GM12878 (cell line): ENCODE data around the gene CCNB1IP1. TPM values are rescaled to one million over a fixed set of nuclear protein-coding genes. Genes with fewer than 3 reads are reported as not detected.
A peak's percentile ranks its signal among the peaks of the same experiment; 100 is the strongest.

ENCODE experiments used
- ATAC-seq: fragments of 200-7000 bp; cut with Tn5 transposase; 3 replicates; pipeline ENCODE4 v1.9.1; 2020; ENCODE audit warnings: mild to moderate bottlenecking, moderate library complexity
- BruUV-seq: library from RNA; stranded (reverse); fragments of 400-500 nt; replicated peaks from 2 replicates; lab custom pipeline; 2021; lab: Mats Ljungman, UMichigan
- CTCF ChIA-PET: fragments of 300-600 bp; sonication (Branson Sonifier 250); formaldehyde crosslinking; extraction: SDS; loops from one replicate; lab custom pipeline; 2021; ENCODE audit warnings: inconsistent platforms; lab: Yijun Ruan, JAX
- POLR2A ChIA-PET: fragments of 350-600 bp; formaldehyde crosslinking; extraction: SDS; loops from one replicate; lab custom pipeline; 2021; ENCODE audit warnings: inconsistent platforms; lab: Charles Lee
- RAD21 ChIA-PET: fragments of 300-600 bp; sonication (Branson Sonifier 250); formaldehyde crosslinking; loops from one replicate; lab custom pipeline; 2023; ENCODE audit warnings: antibody characterized with exemption; ENCODE audit not compliant: unreplicated experiment; lab: Charles Lee
- SMC1A ChIA-PET: fragments of 300-600 bp; sonication (Branson Sonifier 250); formaldehyde crosslinking; loops from one replicate; lab custom pipeline; 2023; ENCODE audit not compliant: unreplicated experiment, uncharacterized antibody; lab: Charles Lee
- DNase-seq: peaks from one replicate; pipeline ENCODE4 v3.0.0-alpha.2; 2011; ENCODE audit warnings: low read depth, low spot score
- FAIRE-seq: peaks from 3 replicates; lab custom pipeline; 2011; peaks lifted over from hg19 to GRCh38; lab: Jason Lieb, UNC
- H2AFZ ChIP-seq: 2 replicates; pipeline ENCODE4 v1.6.0; 2011; ENCODE audit warnings: low read depth, low read length, control low read depth; ENCODE audit not compliant: control insufficient read depth
- H3K27ac ChIP-seq: 2 replicates; pipeline ENCODE4 v1.5.1; 2011; ENCODE audit warnings: control low read depth; ENCODE audit not compliant: control insufficient read depth, insufficient read depth
- H3K27me3 ChIP-seq, 2 experiments: replicated peaks in 1 of 2; 2 replicates each; pipeline versions ENCODE4 v1.6.0 to v1.6.1; 2011; ENCODE audit warnings: low read length in 1 of 2; ENCODE audit not compliant: control insufficient read depth in 2 of 2, insufficient read depth in 2 of 2
- H3K36me3 ChIP-seq, 2 experiments: 2 replicates each; pipeline ENCODE4 v1.5.1; 2011; ENCODE audit warnings: low read length in 1 of 2; ENCODE audit not compliant: control insufficient read depth in 2 of 2, insufficient read depth in 2 of 2
- H3K4me1 ChIP-seq: 2 replicates; pipeline ENCODE4 v1.6.1; 2011; ENCODE audit warnings: mild to moderate bottlenecking, low read length, moderate library complexity, mixed read lengths; ENCODE audit not compliant: control insufficient read depth, insufficient read depth
- H3K4me2 ChIP-seq: 2 replicates; pipeline ENCODE4 v1.6.0; 2011; ENCODE audit warnings: control low read depth; ENCODE audit not compliant: control insufficient read depth, insufficient read depth
- H3K4me3 ChIP-seq: fragments of 200-600 bp; sonication (generic); 2 replicates; pipeline ENCODE4 v1.5.1; 2016
- H3K79me2 ChIP-seq: 2 replicates; pipeline ENCODE4 v1.6.0; 2011; ENCODE audit warnings: low read length; ENCODE audit not compliant: control insufficient read depth, insufficient read depth
- H3K9ac ChIP-seq: 2 replicates; pipeline ENCODE4 v1.8.0; 2011; ENCODE audit warnings: low read length, control low read depth, mixed read lengths; ENCODE audit not compliant: control insufficient read depth, insufficient read depth
- H3K9me3 ChIP-seq: replicated peaks from 3 replicates; pipeline ENCODE4 v1.5.1; 2011; ENCODE audit warnings: mild to moderate bottlenecking, low read length; ENCODE audit not compliant: control insufficient read depth, insufficient read depth
- H4K20me1 ChIP-seq: 2 replicates; pipeline ENCODE4 v1.6.0; 2011; ENCODE audit not compliant: control insufficient read depth, insufficient read depth
- ATF7 ChIP-seq: fragments of 450-650 bp; IDR thresholded peaks from 2 replicates; pipeline ENCODE4 v1.6.1; 2016; ENCODE audit warnings: low read depth, mild to moderate bottlenecking
- BCL11A ChIP-seq: IDR thresholded peaks from 2 replicates; pipeline ENCODE4 v1.6.1; 2011; ENCODE audit warnings: low read depth, low read length
- HCFC1 ChIP-seq: fragments of 150-350 bp; IDR thresholded peaks from 2 replicates; pipeline ENCODE4 v1.6.1; 2014; ENCODE audit warnings: low read length
- HDGF ChIP-seq: fragments of 450-650 bp; IDR thresholded peaks from 2 replicates; pipeline ENCODE4 v1.6.1; 2016; ENCODE audit warnings: antibody characterized with exemption
- NFIC ChIP-seq: IDR thresholded peaks from 2 replicates; pipeline ENCODE4 v1.6.1; 2012; ENCODE audit warnings: low read depth, mild to moderate bottlenecking, inconsistent platforms, low read length, moderate library complexity
- NFYA ChIP-seq: IDR thresholded peaks from 2 replicates; pipeline ENCODE4 v1.6.1; 2011; ENCODE audit warnings: low read depth, mild to moderate bottlenecking, low read length, improper control_type of control experiment, borderline replicate concordance
- NRF1 ChIP-seq: conservative IDR thresholded peaks from 2 replicates; pipeline ENCODE4 v1.6.1; 2011; ENCODE audit warnings: mild to moderate bottlenecking, low read depth, low read length, improper control_type of control experiment
- PML ChIP-seq: IDR thresholded peaks from 2 replicates; pipeline ENCODE4 v1.6.1; 2012; ENCODE audit warnings: low read length, inconsistent platforms
- POLR2AphosphoS2 ChIP-seq: IDR thresholded peaks from 2 replicates; pipeline ENCODE4 v1.6.1; 2011; ENCODE audit warnings: low read depth, mild to moderate bottlenecking, low read length, improper control_type of control experiment, moderate library complexity
- RAD21 ChIP-seq: IDR thresholded peaks from 2 replicates; pipeline ENCODE4 v1.6.1; 2011; ENCODE audit warnings: mild to moderate bottlenecking, low read depth, low read length, moderate library complexity; ENCODE audit not compliant: insufficient read depth
- RELB ChIP-seq: fragments of 450-650 bp; IDR thresholded peaks from 2 replicates; pipeline ENCODE4 v1.6.1; 2017; ENCODE audit warnings: low read depth, mild to moderate bottlenecking, moderate library complexity
- SIN3A ChIP-seq: IDR thresholded peaks from 2 replicates; pipeline ENCODE4 v1.6.1; 2012; ENCODE audit warnings: low read depth, low read length, improper control_type of control experiment
- SPI1 ChIP-seq: IDR thresholded peaks from 2 replicates; pipeline ENCODE4 v1.6.1; 2011; ENCODE audit warnings: low read depth, mild to moderate bottlenecking, low read length, moderate library complexity, borderline replicate concordance; ENCODE audit not compliant: insufficient read depth
- SREBF2 ChIP-seq: IDR thresholded peaks from 2 replicates; pipeline ENCODE4 v1.6.1; 2012; ENCODE audit warnings: mild to moderate bottlenecking, low read length
- STAT1 ChIP-seq: fragments of 450-650 bp; conservative IDR thresholded peaks from 2 replicates; pipeline ENCODE4 v1.6.1; 2014; ENCODE audit warnings: antibody characterized with exemption, mild to moderate bottlenecking
- STAT3 ChIP-seq: IDR thresholded peaks from 2 replicates; pipeline ENCODE4 v1.6.1; 2011; ENCODE audit warnings: low read depth, low read length, improper control_type of control experiment
- ZBED1 ChIP-seq: IDR thresholded peaks from 2 replicates; pipeline ENCODE4 v1.6.1; 2016; ENCODE audit warnings: borderline replicate concordance
- ZNF24 ChIP-seq: fragments of 450-650 bp; IDR thresholded peaks from 2 replicates; pipeline ENCODE4 v1.6.1; 2017; ENCODE audit warnings: antibody characterized with exemption, mild to moderate bottlenecking
- WGBS: methylation state at CpG from one replicate; pipeline ENCODE4 v1.1.6; 2016; ENCODE audit warnings: low lambda C conversion rate; ENCODE audit not compliant: insufficient replicate concordance, insufficient coverage; ENCODE audit errors: missing lambda C conversion rate; 5-methylcytosine and 5-hydroxymethylcytosine counted together
- in situ Hi-C: fragments of 300-500 bp; cut with MboI; formaldehyde crosslinking; loops from 9 replicates; pipeline ENCODE4 v1.14.3; 2018; ENCODE audit warnings: mixed read lengths
- intact Hi-C: fragments of 100-400 bp; cut with micrococcal nuclease; formaldehyde crosslinking; loops from one replicate; pipeline ENCODE4 v1.14.2; 2022; ENCODE audit not compliant: unreplicated experiment
- polyA plus RNA-seq, 11 experiments: library from polyadenylated mRNA; depleted of rRNA in 4 of 11; unstranded in 6 of 11; stranded (reverse) in 5 of 11; fragments of >200 nt; fragmentation: Nextera tagmentation in 4 of 11; fragmentation: Illumina TruSeq in 1 of 11; extraction: Ambion mirVana in 4 of 11; extraction: Trizol in 1 of 11; gene quantifications; 1 replicate in 1 of 11; 2 replicates in 10 of 11; pipeline versions ENCODE4 v1.2.1 to v1.2.3, GENCODE V29; 2011 to 2016; ENCODE audit warnings: inconsistent platforms in 2 of 11, missing spikeins in 2 of 11, low read depth in 1 of 11
- total RNA-seq, 4 experiments: library from RNA; depleted of rRNA in 3 of 4; stranded (reverse); fragments of >200 nt in 3 of 4; fragmentation: Illumina TruSeq in 1 of 4; extraction: Trizol in 1 of 4; gene quantifications; 2 replicates each; pipeline versions ENCODE4 v1.2.1 to v1.2.3, GENCODE V29; 2013 to 2021
- TF ChIP-seq, protein P1 (sequence below): fragments of 450-650 bp; IDR thresholded peaks from 2 replicates; pipeline ENCODE4 v1.6.1; 2017; ENCODE audit warnings: antibody characterized with exemption, mild to moderate bottlenecking, moderate library complexity
- TF ChIP-seq, protein P2 (sequence below): fragments of 450-650 bp; IDR thresholded peaks from 2 replicates; pipeline ENCODE4 v1.6.1; 2014; ENCODE audit warnings: mild to moderate bottlenecking
- TF ChIP-seq, protein P3 (sequence below): IDR thresholded peaks from 2 replicates; pipeline ENCODE4 v1.6.1; 2012; ENCODE audit warnings: low read depth, low read length, improper control_type of control experiment

CCNB1IP1 gene
- total and polyA plus RNA-seq, 10 of the 15 experiments (the other 5 are each of a cell fraction or from before 2014, with no cell fraction given), result 20.4 to 165 (median 86.5) TPM

GRCh38 chr14:20295067-20295466 lies 38.0 kb downstream of the CCNB1IP1 start:
- Histone ChIP-seq H3K27ac (no peak overlapping the region), H3K79me2 (no peaks in the 10 kb centered on the region), H3K9ac (no peak overlapping the region), H3K36me3 (peaks cover 2 to 21% of the 10 kb centered on the region in 2 experiments), H3K4me2 (no peak overlapping the region), H3K27me3 (no peaks in the 10 kb centered on the region), H4K20me1 (no peaks in the 10 kb centered on the region), H3K4me1 (peaks cover 11% of the 10 kb centered on the region), H2AFZ (no peak overlapping the region), H3K9me3 (no peaks in the 10 kb centered on the region), H3K4me3 (no peak overlapping the region)
- peak; percentile 99 for ATAC-seq
- FAIRE-seq, result peak; percentile 88
- in situ Hi-C loops (no loop called here), intact Hi-C loops (no loop called here)
- ChIA-PET CTCF (interaction anchor here (1.2 to 3.6 kb wide), 2 partner anchors 11 to 314 kb away, joined by 3 to 12 read pairs; partner anchors contain the start of gene TTC5), RAD21 (interaction anchor here (0.9 to 1.3 kb wide), 4 partner anchors 32 to 315 kb away, joined by 3 to 4 read pairs (median 3); partner anchors contain the start of gene PARP2), SMC1A (interaction anchor here (0.7 to 1.6 kb wide), 3 partner anchors 33 to 121 kb away, joined by 3 to 4 read pairs (median 4); no protein-coding TSS in a partner anchor), POLR2A (interaction anchor here (1.1 to 1.2 kb wide), 2 partner anchors 39 to 48 kb away, joined by 3 to 4 read pairs; partner anchors contain the start of gene PARP2)
- 4% methylated on average over 4 of the region's 4 CpGs for WGBS
- no TSS peak for BruUV-seq
- DNase-seq, result peak; percentile 60
- no peak for TF ChIP-seq RAD21
- TF ChIP-seq SPI1, result peak; percentile 94
- TF ChIP-seq BCL11A, result peak; percentile 93
- no peak for TF ChIP-seq SREBF2
- TF ChIP-seq ATF7, result peak; percentile 88
- TF ChIP-seq ZBED1, result peak; percentile 59; the same call in 1 of the 2 replicates
- TF ChIP-seq ZNF24, result no peak
- TF ChIP-seq PML, result no peak
- TF ChIP-seq POLR2AphosphoS2, result no peak
- no peak for TF ChIP-seq STAT1
- TF ChIP-seq RELB, result peak; percentile 95
- no peak for TF ChIP-seq NFYA
- TF ChIP-seq HDGF, result no peak
- TF ChIP-seq, protein P1, sequence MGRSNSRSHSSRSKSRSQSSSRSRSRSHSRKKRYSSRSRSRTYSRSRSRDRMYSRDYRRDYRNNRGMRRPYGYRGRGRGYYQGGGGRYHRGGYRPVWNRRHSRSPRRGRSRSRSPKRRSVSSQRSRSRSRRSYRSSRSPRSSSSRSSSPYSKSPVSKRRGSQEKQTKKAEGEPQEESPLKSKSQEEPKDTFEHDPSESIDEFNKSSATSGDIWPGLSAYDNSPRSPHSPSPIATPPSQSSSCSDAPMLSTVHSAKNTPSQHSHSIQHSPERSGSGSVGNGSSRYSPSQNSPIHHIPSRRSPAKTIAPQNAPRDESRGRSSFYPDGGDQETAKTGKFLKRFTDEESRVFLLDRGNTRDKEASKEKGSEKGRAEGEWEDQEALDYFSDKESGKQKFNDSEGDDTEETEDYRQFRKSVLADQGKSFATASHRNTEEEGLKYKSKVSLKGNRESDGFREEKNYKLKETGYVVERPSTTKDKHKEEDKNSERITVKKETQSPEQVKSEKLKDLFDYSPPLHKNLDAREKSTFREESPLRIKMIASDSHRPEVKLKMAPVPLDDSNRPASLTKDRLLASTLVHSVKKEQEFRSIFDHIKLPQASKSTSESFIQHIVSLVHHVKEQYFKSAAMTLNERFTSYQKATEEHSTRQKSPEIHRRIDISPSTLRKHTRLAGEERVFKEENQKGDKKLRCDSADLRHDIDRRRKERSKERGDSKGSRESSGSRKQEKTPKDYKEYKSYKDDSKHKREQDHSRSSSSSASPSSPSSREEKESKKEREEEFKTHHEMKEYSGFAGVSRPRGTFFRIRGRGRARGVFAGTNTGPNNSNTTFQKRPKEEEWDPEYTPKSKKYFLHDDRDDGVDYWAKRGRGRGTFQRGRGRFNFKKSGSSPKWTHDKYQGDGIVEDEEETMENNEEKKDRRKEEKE, result no peak
- peak; percentile 83 for TF ChIP-seq NFIC
- 0 out of 2 replicates have a peak, but pooled peaks have one; percentile 19 for TF ChIP-seq STAT3
- TF ChIP-seq SIN3A, result no peak
- no peak for TF ChIP-seq HCFC1
- no peak for TF ChIP-seq NRF1
- TF ChIP-seq, protein P2, sequence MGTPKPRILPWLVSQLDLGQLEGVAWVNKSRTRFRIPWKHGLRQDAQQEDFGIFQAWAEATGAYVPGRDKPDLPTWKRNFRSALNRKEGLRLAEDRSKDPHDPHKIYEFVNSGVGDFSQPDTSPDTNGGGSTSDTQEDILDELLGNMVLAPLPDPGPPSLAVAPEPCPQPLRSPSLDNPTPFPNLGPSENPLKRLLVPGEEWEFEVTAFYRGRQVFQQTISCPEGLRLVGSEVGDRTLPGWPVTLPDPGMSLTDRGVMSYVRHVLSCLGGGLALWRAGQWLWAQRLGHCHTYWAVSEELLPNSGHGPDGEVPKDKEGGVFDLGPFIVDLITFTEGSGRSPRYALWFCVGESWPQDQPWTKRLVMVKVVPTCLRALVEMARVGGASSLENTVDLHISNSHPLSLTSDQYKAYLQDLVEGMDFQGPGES, result no peak
- TF ChIP-seq, protein P3, sequence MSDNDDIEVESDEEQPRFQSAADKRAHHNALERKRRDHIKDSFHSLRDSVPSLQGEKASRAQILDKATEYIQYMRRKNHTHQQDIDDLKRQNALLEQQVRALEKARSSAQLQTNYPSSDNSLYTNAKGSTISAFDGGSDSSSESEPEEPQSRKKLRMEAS, result no peak
